Skin epidermis (tissue), 12 donors: ENCODE results near the gene PKNOX2.

Experiments
- H3K27ac ChIP-seq, 21 experiments: fragments of 200-600 bp; sonication (generic) in 11 of 21; one replicate each; pipeline ENCODE4 v1.5.0; 2020; ENCODE audit warnings: mild to moderate bottlenecking in 3 of 21, inconsistent platforms in 2 of 21, moderate library complexity in 2 of 21
- H3K4me3 ChIP-seq, 7 experiments: fragments of 200-600 bp; sonication (generic) in 2 of 7; one replicate each; pipeline ENCODE4 v1.5.0; 2020; ENCODE audit warnings: inconsistent platforms in 2 of 7, mild to moderate bottlenecking in 2 of 7, moderate library complexity in 1 of 7

The PKNOX2 gene

GRCh38 chr11:125253289-125253688, 88.7 kb downstream of the PKNOX2 start:
- no peak overlapping the region for H3K27ac ChIP-seq

DNA sequence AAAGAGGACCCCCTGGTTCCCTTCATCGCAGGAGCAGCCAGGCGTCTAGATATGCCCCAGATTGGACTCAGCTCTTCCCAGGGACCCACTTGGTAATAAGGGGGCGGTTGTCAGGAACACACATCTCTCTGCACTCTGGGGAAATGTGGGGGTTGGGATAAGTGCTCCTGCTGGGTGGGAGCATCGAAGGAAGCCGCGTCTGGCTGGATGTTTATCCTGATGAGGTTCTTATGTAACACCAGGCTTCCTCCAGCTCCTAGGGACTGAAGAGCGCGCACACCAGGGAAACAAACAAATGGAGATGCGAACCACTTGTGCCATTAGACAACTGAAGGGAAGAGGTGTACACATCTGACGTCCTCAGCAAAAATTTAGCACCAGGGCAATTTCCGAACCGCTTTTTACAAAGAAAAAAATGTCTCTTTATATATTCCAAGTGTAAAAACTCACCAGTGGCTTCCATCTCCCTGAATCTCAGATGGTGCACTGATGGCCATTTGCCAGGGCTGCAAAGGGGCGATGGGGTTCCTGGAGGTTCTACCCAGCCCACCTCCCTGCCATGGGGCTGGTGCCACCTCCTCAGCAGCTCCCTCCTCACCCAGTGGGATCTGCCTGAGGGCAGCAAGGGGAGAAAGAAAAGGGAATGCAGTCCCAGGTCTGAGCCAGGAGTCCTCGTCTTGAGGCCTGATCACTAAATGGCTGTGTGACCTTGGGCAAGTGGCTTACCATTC, 89.4 kb downstream of the PKNOX2 start:
- no peak overlapping the region for H3K27ac ChIP-seq

More at GRCh38 chr11:125253289-125253688, 88.7 kb downstream of the PKNOX2 start:
- no peak overlapping the region for H3K4me3 ChIP-seq

DNA sequence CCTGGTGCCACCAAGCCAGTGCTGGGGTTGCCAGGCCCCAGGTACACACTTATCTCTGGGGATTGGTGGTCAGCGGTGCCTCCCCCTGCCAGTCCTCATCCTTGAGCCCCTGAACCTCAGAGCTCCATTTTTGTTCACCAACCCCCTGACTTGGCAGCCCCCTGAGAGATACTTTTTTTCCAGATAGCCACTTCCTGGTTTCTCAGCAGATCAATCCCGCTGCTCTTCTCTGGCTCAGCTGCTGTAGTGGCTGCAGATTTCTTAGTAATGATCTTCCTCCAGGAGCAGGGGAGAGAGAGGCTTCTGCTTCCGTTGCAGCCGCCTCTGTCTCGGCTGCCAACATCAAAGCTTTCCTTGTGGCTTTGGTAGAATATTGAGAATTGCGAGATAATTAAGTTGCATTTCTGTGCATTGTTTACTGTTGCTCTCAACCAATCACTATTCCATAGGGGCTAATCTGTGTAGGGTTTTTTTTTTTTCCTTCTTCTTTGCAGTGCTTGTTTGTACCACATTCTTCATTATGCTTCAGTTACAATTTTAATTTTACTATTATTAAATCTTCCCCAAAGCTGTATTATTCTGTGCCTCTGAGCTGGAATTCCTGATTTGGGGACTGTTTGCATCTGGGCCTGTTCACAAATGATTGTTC, 92.1 kb downstream of the PKNOX2 start:
- no peak overlapping the region for H3K27ac ChIP-seq
- no peak overlapping the region for H3K4me3 ChIP-seq

More for the DNA sequence above, 89.4 kb downstream of the PKNOX2 start:
- H3K4me3 ChIP-seq: no peak overlapping the region

- H3K4me3 ChIP-seq: no peak overlapping the region
- no peak overlapping the region for H3K27ac ChIP-seq
Observed at GRCh38 chr11:125257190-125257579, 92.6 kb downstream of the PKNOX2 start.

GRCh38 chr11:125257751-125258150, 93.2 kb downstream of the PKNOX2 start:
- no peak overlapping the region for H3K27ac ChIP-seq

DNA sequence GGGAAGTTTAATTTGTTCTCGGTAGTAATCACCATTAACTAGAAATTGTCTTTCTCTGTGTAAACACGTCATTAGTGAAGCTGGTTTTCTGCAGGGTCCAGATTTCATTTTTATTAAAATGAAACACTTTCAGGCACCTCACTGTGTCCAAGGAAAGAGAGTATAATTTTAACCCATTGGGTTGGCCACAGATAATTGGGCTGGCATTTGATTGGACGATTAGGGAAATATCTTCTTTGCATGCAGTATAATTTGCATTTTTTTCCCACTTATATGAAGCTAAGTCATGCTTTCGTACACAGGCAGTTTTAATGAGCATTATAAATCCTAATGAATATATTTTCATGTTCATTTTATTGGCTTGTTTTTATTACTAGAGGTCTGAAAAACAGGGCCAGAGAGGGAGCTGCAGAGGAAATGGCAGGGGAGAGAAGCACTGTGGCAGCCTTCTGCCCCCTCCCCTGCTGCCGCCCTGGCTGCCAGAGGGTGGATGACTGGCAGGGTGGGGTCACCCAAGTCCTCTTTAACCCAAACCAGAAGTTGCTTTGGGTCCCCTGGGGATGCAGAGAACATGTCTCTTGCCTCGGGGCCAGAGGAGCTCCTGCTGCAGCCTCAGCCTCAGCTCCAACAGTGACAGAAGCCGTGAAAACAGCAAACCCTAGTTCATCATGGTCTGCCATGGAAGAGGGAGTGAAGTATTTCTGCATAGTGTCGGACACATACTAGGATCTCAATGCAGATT, 93.9 kb downstream of the PKNOX2 start:
- Histone ChIP-seq H3K27ac (no peak overlapping the region), H3K4me3 (no peak overlapping the region)

More at GRCh38 chr11:125257751-125258150, 93.2 kb downstream of the PKNOX2 start:
- no peak overlapping the region for H3K4me3 ChIP-seq

DNA sequence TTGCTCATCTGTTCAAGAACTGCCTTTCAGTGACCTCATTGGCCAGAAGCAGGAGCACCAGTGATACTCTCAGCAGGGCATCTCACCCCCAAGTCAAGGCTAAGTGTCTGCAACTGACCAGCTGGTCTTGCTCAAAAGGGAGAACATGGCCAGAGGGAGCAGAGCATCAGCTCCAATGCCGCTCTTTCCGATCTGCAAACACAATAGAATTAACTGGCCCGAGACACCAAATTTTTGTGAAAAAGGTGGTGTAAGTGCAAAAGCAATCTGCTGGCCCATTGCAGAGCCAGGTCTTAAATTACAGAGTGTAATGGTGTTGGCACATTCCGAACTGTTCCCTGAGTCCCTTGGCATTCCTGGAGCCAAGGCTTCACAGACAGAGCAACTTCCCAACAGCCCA, 97.0 kb downstream of the PKNOX2 start:
- H3K27ac ChIP-seq: no peak overlapping the region

GRCh38 chr11:125262194-125262829, 97.8 kb downstream of the PKNOX2 start:
- Histone ChIP-seq H3K27ac (peak overlapping the region in 8 of 21 experiments; percentile 32 to 62 (median 52)), H3K4me3 (no peak overlapping the region)

More for the DNA sequence above, 97.0 kb downstream of the PKNOX2 start:
- no peak overlapping the region for H3K4me3 ChIP-seq

DNA sequence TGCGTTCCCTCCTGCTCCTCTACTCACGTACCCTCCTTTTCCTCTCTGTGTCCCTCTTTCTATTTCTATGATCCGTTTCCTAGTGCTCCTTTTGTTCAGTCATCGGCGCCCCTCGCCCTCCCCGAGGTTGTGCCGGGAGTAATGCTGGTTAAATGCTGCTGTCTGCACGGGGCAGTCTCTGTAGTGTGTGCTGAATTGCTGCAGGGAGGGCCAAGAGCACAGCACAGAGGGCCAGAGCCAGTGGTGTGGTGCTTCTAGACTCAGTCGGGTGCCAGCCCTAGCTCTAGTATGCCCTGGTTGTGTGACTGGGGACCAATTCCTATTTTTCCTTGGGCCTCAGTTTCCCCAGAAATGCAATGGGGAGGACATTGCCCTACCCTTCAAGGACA, 98.3 kb downstream of the PKNOX2 start:
- H3K27ac ChIP-seq: peak overlapping the region in 10 of 21 experiments; percentile 6 to 62 (median 46)

DNA sequence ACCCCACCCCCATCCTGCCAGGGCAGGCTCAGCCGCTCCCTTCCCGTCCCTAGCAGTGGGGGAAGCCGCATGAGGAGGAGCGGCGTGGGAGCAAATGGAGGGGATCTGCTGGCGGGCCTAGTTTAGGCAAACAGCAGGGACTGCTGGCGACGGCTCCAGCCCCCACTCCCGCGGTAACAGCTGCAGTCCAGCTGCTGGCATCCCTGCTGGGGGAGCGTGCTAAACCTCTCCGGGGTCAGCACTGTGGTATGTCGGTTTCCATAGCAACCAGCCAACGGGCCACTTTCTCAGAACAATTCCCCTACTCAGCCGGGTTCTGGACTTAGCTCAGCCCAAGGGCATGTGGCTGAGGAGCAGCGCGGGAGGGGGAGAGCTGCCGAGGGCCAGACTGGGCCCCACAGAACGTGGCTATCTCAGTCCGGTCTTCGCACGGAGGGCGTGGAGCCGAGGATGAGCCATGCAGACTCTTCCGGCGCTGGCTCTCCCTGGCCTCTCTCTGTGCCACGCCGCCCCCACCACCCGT, 98.8 kb downstream of the PKNOX2 start:
- H3K4me3 ChIP-seq: no peak overlapping the region
- peak overlapping the region in 15 of 21 experiments; percentile 1 to 70 (median 37) for H3K27ac ChIP-seq

More for the DNA sequence above, 98.3 kb downstream of the PKNOX2 start:
- no peak overlapping the region for H3K4me3 ChIP-seq

- Histone ChIP-seq H3K4me3 (no peak overlapping the region), H3K27ac (peak overlapping the region in 12 of 21 experiments; percentile 1 to 70 (median 34))
Observed at GRCh38 chr11:125264100-125265022, 99.8 kb downstream of the PKNOX2 start.

DNA sequence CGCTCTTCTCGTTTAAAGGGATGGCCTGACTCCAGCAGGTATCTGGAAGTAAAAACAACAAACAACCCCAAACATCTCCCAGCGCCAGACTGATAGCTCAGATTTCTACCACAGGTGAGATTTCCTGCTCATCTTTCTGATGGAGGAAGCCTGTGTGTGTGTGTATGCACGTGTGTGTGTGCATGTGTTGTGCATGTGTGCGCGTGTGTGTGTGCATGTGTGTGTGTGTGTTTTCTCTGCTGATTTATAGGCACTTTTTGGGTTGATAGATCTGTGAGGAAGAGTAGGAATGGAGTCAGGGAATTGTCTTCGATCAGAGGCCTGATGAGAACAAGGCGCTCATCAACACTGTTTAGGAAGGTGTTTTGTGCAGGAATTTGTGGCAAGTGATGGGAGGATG, 103.0 kb downstream of the PKNOX2 start:
- H3K4me3 ChIP-seq: no peak overlapping the region
- no peak overlapping the region for H3K27ac ChIP-seq

DNA sequence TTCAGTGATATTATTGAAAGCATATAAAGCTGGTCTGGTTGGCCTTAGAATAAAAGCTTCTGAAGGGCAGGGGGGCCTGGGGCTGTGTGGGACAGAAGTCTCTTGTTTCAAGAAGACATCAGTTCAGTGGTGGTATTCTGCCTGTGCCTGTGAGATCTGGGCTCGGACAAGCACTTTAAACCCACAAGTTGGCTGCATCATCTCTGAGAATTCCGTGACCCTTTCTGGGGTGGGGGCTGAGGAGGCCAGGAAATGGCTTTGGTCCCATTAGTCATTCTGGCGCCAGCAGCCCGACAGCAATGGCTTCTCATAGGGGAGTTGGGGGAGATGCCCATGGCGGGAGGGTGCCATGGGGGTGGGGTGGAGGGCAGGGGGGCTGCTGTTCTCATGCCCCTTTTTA, 104.1 kb downstream of the PKNOX2 start:
- H3K27ac ChIP-seq: no peak overlapping the region

GRCh38 chr11:125270106-125270505, 105.6 kb downstream of the PKNOX2 start:
- H3K27ac ChIP-seq: no peak overlapping the region

More for the DNA sequence above, 104.1 kb downstream of the PKNOX2 start:
- no peak overlapping the region for H3K4me3 ChIP-seq

DNA sequence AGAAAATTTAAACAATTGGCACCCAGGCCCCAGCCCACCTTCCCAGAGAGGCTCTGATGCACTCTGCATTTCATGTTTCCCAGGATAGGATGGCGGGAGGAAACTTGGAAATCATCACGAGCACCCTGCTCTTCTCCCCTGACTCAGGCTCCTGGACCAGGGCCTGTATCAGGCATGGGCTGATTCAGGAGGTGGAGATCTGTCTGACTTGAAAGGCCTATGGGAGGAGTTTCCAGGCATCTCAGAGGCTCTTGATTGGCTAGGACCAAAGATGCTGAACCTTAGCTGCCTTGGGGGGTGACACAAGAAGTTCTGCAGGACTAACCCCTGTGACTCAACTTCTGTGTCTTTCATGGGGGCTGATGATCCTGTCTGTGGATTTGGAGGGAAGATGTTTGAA, 106.2 kb downstream of the PKNOX2 start:
- Histone ChIP-seq H3K4me3 (no peak overlapping the region), H3K27ac (no peak overlapping the region)

More at GRCh38 chr11:125270106-125270505, 105.6 kb downstream of the PKNOX2 start:
- no peak overlapping the region for H3K4me3 ChIP-seq

DNA sequence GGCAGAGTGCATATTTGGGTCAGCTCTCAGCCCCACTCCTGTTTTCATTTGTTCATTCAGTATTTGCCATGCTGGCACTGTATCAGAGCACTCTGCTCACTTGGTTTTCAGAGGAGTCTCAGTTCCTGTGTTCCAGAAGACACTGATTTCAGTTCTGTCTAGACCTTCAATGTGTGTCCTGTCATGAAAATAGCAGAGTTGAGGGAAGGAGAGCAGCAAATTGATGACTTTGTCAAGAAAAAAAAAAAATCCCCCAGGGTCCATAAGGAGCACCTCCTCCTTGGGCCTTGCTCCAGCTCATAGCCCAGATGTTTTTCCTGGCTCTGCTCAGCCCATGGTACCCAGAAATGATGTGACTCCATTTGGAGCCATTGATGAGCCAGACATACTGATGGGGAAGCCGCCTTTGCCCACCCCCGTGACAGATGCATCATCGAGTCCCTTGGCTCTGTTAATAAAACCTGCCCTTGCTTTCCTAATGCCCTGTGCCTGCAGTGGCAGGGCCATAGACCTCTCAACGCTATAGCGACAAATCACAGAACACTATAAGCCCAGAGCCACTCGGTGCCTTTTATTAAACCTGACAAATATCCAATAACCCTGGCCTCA, 107.0 kb downstream of the PKNOX2 start:
- H3K27ac ChIP-seq: no peak overlapping the region
- H3K4me3 ChIP-seq: no peak overlapping the region

DNA sequence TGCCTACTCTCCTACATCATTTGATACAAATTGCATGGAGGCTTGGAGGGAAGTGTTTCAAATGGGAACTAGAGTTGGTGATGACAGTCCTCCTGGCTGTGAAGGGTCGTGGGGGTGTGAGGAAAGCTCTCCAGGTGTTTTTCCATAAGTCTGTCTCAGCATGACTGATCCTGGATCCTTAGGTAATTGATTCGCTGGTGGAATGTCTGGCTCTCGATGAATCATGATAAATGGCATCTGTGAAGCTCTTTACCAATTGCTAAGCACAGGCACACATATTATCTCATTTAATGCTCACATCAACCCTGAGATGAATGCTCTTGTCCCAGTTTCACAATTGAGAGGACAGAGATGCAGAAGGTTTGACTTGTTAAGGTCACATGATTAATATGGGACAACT, 107.5 kb downstream of the PKNOX2 start:
- Histone ChIP-seq H3K27ac (no peak overlapping the region), H3K4me3 (no peak overlapping the region)

GRCh38 chr11:125272821-125273220, 108.3 kb downstream of the PKNOX2 start:
- no peak overlapping the region for H3K27ac ChIP-seq
- H3K4me3 ChIP-seq: no peak overlapping the region
